ENCODE results near the gene ABHD1. TPM values are rescaled to one million over a fixed set of nuclear protein-coding genes. Genes with fewer than 3 reads are reported as not detected.

ABHD1 gene
- total and polyA plus RNA-seq, 7 experiments from 2014 or later = 0.53 to 2.0 (median 0.90) TPM

GRCh38 chr2:27178469-27178868 lies 54.9 kb downstream of the ABHD1 start:
- H3K27ac Mint-ChIP-seq = no peak overlapping the region
- H3K27me3 Mint-ChIP-seq = peaks cover 21 to 44% (median 40%) of the 10 kb centered on the region in 5 donors
- intact Hi-C loops (cut with micrococcal nuclease) = no loop called here
- H3K27me3 ChIP-seq (ENCODE audit: control insufficient read depth in 2 of 2, insufficient read depth in 2 of 2, low read length in 2 of 2) = no peaks in the 10 kb centered on the region
- CTCF ChIA-PET = interaction anchor here (0.6 kb wide), 2 partner anchors 30 to 255 kb away, joined by 3 read pairs; no protein-coding TSS in a partner anchor
- H3K4me3 ChIP-seq (ENCODE audit: low read length) = no peak overlapping the region
- no peak for ATAC-seq
- H3K27ac ChIP-seq (ENCODE audit: low read depth, low read length) = no peak overlapping the region
- no peaks in the 10 kb centered on the region for H3K36me3 ChIP-seq (ENCODE audit: control insufficient read depth in 2 of 3, insufficient read depth in 3 of 3, low read length in 3 of 3)
- H3K9me3 Mint-ChIP-seq = no peaks in the 10 kb centered on the region
- no peaks in the 10 kb centered on the region for H3K36me3 Mint-ChIP-seq
- H3K4me1 ChIP-seq (ENCODE audit: control insufficient read depth in 2 of 2, insufficient read depth in 2 of 2, low read length in 2 of 2) = no peaks in the 10 kb centered on the region
- POLR2A ChIA-PET = no interaction called here
- no peaks in the 10 kb centered on the region for H3K9me3 ChIP-seq (ENCODE audit: control insufficient read depth in 2 of 3, low read length in 3 of 3)
- no peak for DNase-seq
- H3K4me3 Mint-ChIP-seq = no peak overlapping the region
- H3K4me1 Mint-ChIP-seq = peaks cover 0 to 3% (median 0%) of the 10 kb centered on the region in 7 donors

GRCh38 chr2:27179344-27180000 lies 55.9 kb downstream of the ABHD1 start:
- no peaks in the 10 kb centered on the region for H3K9me3 Mint-ChIP-seq
- ChIA-PET POLR2A (no interaction called here), CTCF (no interaction called here)
- Histone ChIP-seq H3K4me1 (ENCODE audit: control insufficient read depth in 2 of 2, insufficient read depth in 2 of 2, low read length in 2 of 2) (no peaks in the 10 kb centered on the region), H3K9me3 (ENCODE audit: control insufficient read depth in 2 of 3, low read length in 3 of 3) (no peaks in the 10 kb centered on the region), H3K27me3 (ENCODE audit: control insufficient read depth in 2 of 2, insufficient read depth in 2 of 2, low read length in 2 of 2) (no peaks in the 10 kb centered on the region), H3K27ac (ENCODE audit: low read depth, low read length) (no peak overlapping the region), H3K4me3 (ENCODE audit: low read length) (no peak overlapping the region), H3K36me3 (ENCODE audit: control insufficient read depth in 2 of 3, insufficient read depth in 3 of 3, low read length in 3 of 3) (no peaks in the 10 kb centered on the region)
- no peaks in the 10 kb centered on the region for H3K36me3 Mint-ChIP-seq
- H3K4me3 Mint-ChIP-seq = no peak overlapping the region
- no peak for DNase-seq
- ATAC-seq = no peak
- H3K4me1 Mint-ChIP-seq = peaks cover 0 to 3% (median 0%) of the 10 kb centered on the region in 7 donors
- no peak overlapping the region for H3K27ac Mint-ChIP-seq
- H3K27me3 Mint-ChIP-seq = peaks cover 21 to 49% (median 46%) of the 10 kb centered on the region in 5 donors
- intact Hi-C loops (cut with micrococcal nuclease) = no loop called here

Other genes starting within 250 kb of the ABHD1 start
- gene MAPRE3, start 153.2 kb upstream of the ABHD1 start, total RNA-seq = 1 to 10 TPM; 1.8 to 6.0 (median 4.5) TPM
- 1 to 10 TPM; 1.9 to 2.6 TPM for gene MAPRE3, start 153.2 kb upstream of the ABHD1 start, polyA plus RNA-seq
- gene TMEM214, start 90.8 kb upstream of the ABHD1 start, total RNA-seq = 100 to 1,000 TPM in 1 of 5 experiments, 10 to 100 TPM in 4; 36.7 to 114 (median 67.5) TPM
- 10 to 100 TPM; 18.6 to 32.5 TPM for gene TMEM214, start 90.8 kb upstream of the ABHD1 start, polyA plus RNA-seq
- 10 to 100 TPM in 4 of 5 experiments, 1 to 10 TPM in 1; 7.6 to 15.7 (median 12.4) TPM for gene AGBL5, start 72.1 kb upstream of the ABHD1 start, total RNA-seq
- 10 to 100 TPM in 1 of 2 donors, 1 to 10 TPM in 1; 8.0 to 10.4 TPM for gene AGBL5, start 72.1 kb upstream of the ABHD1 start, polyA plus RNA-seq
- gene OST4, start 52.2 kb upstream of the ABHD1 start, total RNA-seq = 100 to 1,000 TPM; 241 to 398 (median 263) TPM
- gene OST4, start 52.2 kb upstream of the ABHD1 start, polyA plus RNA-seq = 100 to 1,000 TPM; 747 to 884 TPM
- gene EMILIN1, start 45.2 kb upstream of the ABHD1 start, total RNA-seq = 1 to 10 TPM in 1 of 5 experiments, under 1 TPM in 4; 0.35 to 1.4 (median 0.61) TPM
- gene EMILIN1, start 45.2 kb upstream of the ABHD1 start, polyA plus RNA-seq = 1 to 10 TPM in 1 of 2 donors, under 1 TPM in 1; 0.89 to 1.1 TPM
- 10 to 100 TPM in 1 of 5 experiments, 1 to 10 TPM in 4; 5.8 to 13.8 (median 6.2) TPM for gene KHK, start 37.0 kb upstream of the ABHD1 start, total RNA-seq
- 1 to 10 TPM; 7.6 to 8.8 TPM for gene KHK, start 37.0 kb upstream of the ABHD1 start, polyA plus RNA-seq
- 1 to 10 TPM in 1 of 5 experiments, under 1 TPM in 3, not detected in 1; 0.34 to 3.5 (median 0.54) TPM for gene CGREF1, start 4.7 kb upstream of the ABHD1 start, total RNA-seq
- gene CGREF1, start 4.7 kb upstream of the ABHD1 start, polyA plus RNA-seq = under 1 TPM; 0.45 to 0.50 TPM
- gene PREB, start 10.8 kb downstream of the ABHD1 start, total RNA-seq = 10 to 100 TPM; 25.4 to 72.3 (median 53.2) TPM
- gene PREB, start 10.8 kb downstream of the ABHD1 start, polyA plus RNA-seq = 10 to 100 TPM; 47.0 to 71.9 TPM
- gene PRR30, start 15.6 kb downstream of the ABHD1 start, total RNA-seq = not detected
- gene PRR30, start 15.6 kb downstream of the ABHD1 start, polyA plus RNA-seq = not detected
- gene TCF23, start 25.2 kb downstream of the ABHD1 start, total RNA-seq = not detected
- not detected for gene TCF23, start 25.2 kb downstream of the ABHD1 start, polyA plus RNA-seq
- gene ATRAID, start 88.2 kb downstream of the ABHD1 start, total RNA-seq = 100 to 1,000 TPM in 2 of 5 experiments, 10 to 100 TPM in 3; 71.0 to 113 (median 90.7) TPM
- gene ATRAID, start 88.2 kb downstream of the ABHD1 start, polyA plus RNA-seq = 100 to 1,000 TPM; 320 to 391 TPM
- 100 to 1,000 TPM in 1 of 5 experiments, 10 to 100 TPM in 4; 25.6 to 203 (median 44.3) TPM for gene SLC5A6, start 88.5 kb downstream of the ABHD1 start, total RNA-seq
- 10 to 100 TPM; 13.2 to 21.7 TPM for gene SLC5A6, start 88.5 kb downstream of the ABHD1 start, polyA plus RNA-seq
- gene CAD, start 93.6 kb downstream of the ABHD1 start, total RNA-seq = 10 to 100 TPM; 34.4 to 65.7 (median 45.4) TPM
- 10 to 100 TPM; 19.6 to 28.1 TPM for gene CAD, start 93.6 kb downstream of the ABHD1 start, polyA plus RNA-seq
- gene SLC30A3, start 139.2 kb downstream of the ABHD1 start, total RNA-seq = under 1 TPM in 1 of 5 experiments, not detected in 4; 0.29 TPM
- gene SLC30A3, start 139.2 kb downstream of the ABHD1 start, polyA plus RNA-seq = under 1 TPM in 1 of 2 donors, not detected in 1; 0.56 TPM
- not detected for gene DNAJC5G, start 151.6 kb downstream of the ABHD1 start, total RNA-seq
- gene DNAJC5G, start 151.6 kb downstream of the ABHD1 start, polyA plus RNA-seq = not detected
- not detected for gene TRIM54, start 158.6 kb downstream of the ABHD1 start, total RNA-seq
- gene TRIM54, start 158.6 kb downstream of the ABHD1 start, polyA plus RNA-seq = not detected
- gene UCN, start 184.6 kb downstream of the ABHD1 start, total RNA-seq = 1 to 10 TPM; 2.5 to 6.5 (median 4.6) TPM
- gene UCN, start 184.6 kb downstream of the ABHD1 start, polyA plus RNA-seq = under 1 TPM; 0.35 to 0.81 TPM
- gene MPV17, start 199.3 kb downstream of the ABHD1 start, total RNA-seq = 100 to 1,000 TPM in 1 of 5 experiments, 10 to 100 TPM in 4; 55.7 to 119 (median 94.4) TPM
- gene MPV17, start 199.3 kb downstream of the ABHD1 start, polyA plus RNA-seq = 100 to 1,000 TPM; 133 to 145 TPM
- 100 to 1,000 TPM in 1 of 5 experiments, 10 to 100 TPM in 4; 68.0 to 106 (median 78.3) TPM for gene GTF3C2, start 232.9 kb downstream of the ABHD1 start, total RNA-seq
- gene GTF3C2, start 232.9 kb downstream of the ABHD1 start, polyA plus RNA-seq = 10 to 100 TPM; 26.6 to 56.1 TPM
- gene EIF2B4, start 246.5 kb downstream of the ABHD1 start, total RNA-seq = 10 to 100 TPM; 36.5 to 56.1 (median 44.1) TPM
- gene EIF2B4, start 246.5 kb downstream of the ABHD1 start, polyA plus RNA-seq = 10 to 100 TPM; 23.8 to 42.2 TPM
- 100 to 1,000 TPM in 3 of 5 experiments, 10 to 100 TPM in 2; 71.0 to 128 (median 111) TPM for gene SNX17, start 246.8 kb downstream of the ABHD1 start, total RNA-seq
- 100 to 1,000 TPM; 187 to 209 TPM for gene SNX17, start 246.8 kb downstream of the ABHD1 start, polyA plus RNA-seq

All from naive thymus-derived CD4-positive, alpha-beta T cell (primary cell).